ENCODE measurements around the gene WDR90.
A peak's percentile ranks its signal among the peaks of the same experiment; 100 is the strongest.
"Not testable (repeated sequence)": the region's sequence is repeated elsewhere in the genome, so short reads cannot be mapped to it uniquely, and the experiment has no call there.

The WDR90 gene

DNA sequence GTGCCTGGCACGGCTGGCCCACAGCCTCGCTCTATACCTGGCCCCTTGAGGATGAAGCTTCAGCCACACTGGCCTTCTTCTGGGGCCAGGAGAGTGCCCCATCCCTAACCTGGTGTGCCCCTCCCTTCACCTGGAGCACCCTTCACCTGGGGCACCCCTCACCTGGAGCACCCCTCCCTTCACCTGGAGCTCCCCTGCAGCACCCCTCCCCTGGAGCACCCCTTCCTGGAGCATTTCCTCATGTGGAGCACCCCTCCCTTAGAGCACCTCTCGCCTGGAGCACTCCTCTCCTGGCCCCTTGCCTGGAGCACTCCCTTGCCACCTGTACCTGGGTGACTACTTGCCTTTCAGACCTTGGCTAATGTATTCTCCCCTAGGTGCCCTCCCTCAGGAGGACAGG lies 58.9 kb downstream of the WDR90 start:
- H3K9ac ChIP-seq (ENCODE audit: low read length) = no peak overlapping the region
- H3K4me3 ChIP-seq (ENCODE audit: low read length) = no peak overlapping the region
- H3K36me3 ChIP-seq (ENCODE audit: control insufficient read depth, insufficient read depth, low read length) = no peaks in the 10 kb centered on the region
- peaks cover 4% of the 10 kb centered on the region for H3K4me1 ChIP-seq (ENCODE audit: control insufficient read depth, insufficient read depth, low read length)
- H3K27me3 ChIP-seq (ENCODE audit: control insufficient read depth, insufficient read depth, low read length) = peaks cover 75% of the 10 kb centered on the region
- H3K9me3 ChIP-seq (ENCODE audit: control insufficient read depth, low read length) = no peaks in the 10 kb centered on the region

- Histone ChIP-seq H3K9me3 (ENCODE audit: control insufficient read depth, low read length) (no peaks in the 10 kb centered on the region), H3K9ac (ENCODE audit: low read length) (no peak overlapping the region), H3K27me3 (ENCODE audit: control insufficient read depth, insufficient read depth, low read length) (peaks cover 70% of the 10 kb centered on the region), H3K4me3 (ENCODE audit: low read length) (no peak overlapping the region), H3K4me1 (ENCODE audit: control insufficient read depth, insufficient read depth, low read length) (peaks cover 4% of the 10 kb centered on the region), H3K36me3 (ENCODE audit: control insufficient read depth, insufficient read depth, low read length) (no peaks in the 10 kb centered on the region)
These were observed 59.8 kb downstream of the WDR90 start for GRCh38 chr16:708959-709358.

GRCh38 chr16:709566-710499 lies 60.7 kb downstream of the WDR90 start:
- Histone ChIP-seq H3K9me3 (ENCODE audit: control insufficient read depth, low read length) (no peaks in the 10 kb centered on the region), H3K36me3 (ENCODE audit: control insufficient read depth, insufficient read depth, low read length) (no peaks in the 10 kb centered on the region), H3K4me1 (ENCODE audit: control insufficient read depth, insufficient read depth, low read length) (peaks cover 8% of the 10 kb centered on the region), H3K27me3 (ENCODE audit: control insufficient read depth, insufficient read depth, low read length) (peaks cover 67% of the 10 kb centered on the region), H3K4me3 (ENCODE audit: low read length) (no peak overlapping the region), H3K9ac (ENCODE audit: low read length) (no peak overlapping the region)

- H3K27me3 ChIP-seq (ENCODE audit: control insufficient read depth, insufficient read depth, low read length) = peaks cover 65% of the 10 kb centered on the region
- H3K9ac ChIP-seq (ENCODE audit: low read length) = no peak overlapping the region
- H3K9me3 ChIP-seq (ENCODE audit: control insufficient read depth, low read length) = no peaks in the 10 kb centered on the region
- H3K4me1 ChIP-seq (ENCODE audit: control insufficient read depth, insufficient read depth, low read length) = peaks cover 8% of the 10 kb centered on the region
- H3K36me3 ChIP-seq (ENCODE audit: control insufficient read depth, insufficient read depth, low read length) = no peaks in the 10 kb centered on the region
- H3K4me3 ChIP-seq (ENCODE audit: low read length) = no peak overlapping the region
These were observed 61.4 kb downstream of the WDR90 start for GRCh38 chr16:710500-711075.

GRCh38 chr16:711084-711483 lies 61.9 kb downstream of the WDR90 start:
- H3K4me1 ChIP-seq (ENCODE audit: control insufficient read depth, insufficient read depth, low read length) = peaks cover 13% of the 10 kb centered on the region
- no peak overlapping the region for H3K4me3 ChIP-seq (ENCODE audit: low read length)
- no peak overlapping the region for H3K9ac ChIP-seq (ENCODE audit: low read length)

GRCh38 chr16:711548-712320 lies 62.6 kb downstream of the WDR90 start:
- Histone ChIP-seq H3K4me1 (ENCODE audit: control insufficient read depth, insufficient read depth, low read length) (peaks cover 19% of the 10 kb centered on the region), H3K27me3 (ENCODE audit: control insufficient read depth, insufficient read depth, low read length) (peaks cover 69% of the 10 kb centered on the region), H3K4me3 (ENCODE audit: low read length) (no peak overlapping the region), H3K9me3 (ENCODE audit: control insufficient read depth, low read length) (no peaks in the 10 kb centered on the region), H3K36me3 (ENCODE audit: control insufficient read depth, insufficient read depth, low read length) (no peaks in the 10 kb centered on the region), H3K9ac (ENCODE audit: low read length) (no peak overlapping the region)

More at GRCh38 chr16:711084-711483, 61.9 kb downstream of the WDR90 start:
- Histone ChIP-seq H3K9me3 (ENCODE audit: control insufficient read depth, low read length) (no peaks in the 10 kb centered on the region), H3K27me3 (ENCODE audit: control insufficient read depth, insufficient read depth, low read length) (peaks cover 69% of the 10 kb centered on the region), H3K36me3 (ENCODE audit: control insufficient read depth, insufficient read depth, low read length) (no peaks in the 10 kb centered on the region)

GRCh38 chr16:712740-713250 lies 63.6 kb downstream of the WDR90 start:
- Histone ChIP-seq H3K27me3 (ENCODE audit: control insufficient read depth, insufficient read depth, low read length) (peaks cover 63% of the 10 kb centered on the region), H3K4me1 (ENCODE audit: control insufficient read depth, insufficient read depth, low read length) (peaks cover 16% of the 10 kb centered on the region)
- not testable (repeated sequence) for H3K36me3 ChIP-seq (ENCODE audit: control insufficient read depth, insufficient read depth, low read length); H3K9ac ChIP-seq (ENCODE audit: low read length); H3K4me3 ChIP-seq (ENCODE audit: low read length); H3K9me3 ChIP-seq (ENCODE audit: control insufficient read depth, low read length)

GRCh38 chr16:714079-714478 lies 64.9 kb downstream of the WDR90 start:
- Histone ChIP-seq H3K27me3 (ENCODE audit: control insufficient read depth, insufficient read depth, low read length) (peaks cover 50% of the 10 kb centered on the region), H3K4me1 (ENCODE audit: control insufficient read depth, insufficient read depth, low read length) (peaks cover 24% of the 10 kb centered on the region), H3K9me3 (ENCODE audit: control insufficient read depth, low read length) (no peaks in the 10 kb centered on the region), H3K36me3 (ENCODE audit: control insufficient read depth, insufficient read depth, low read length) (no peaks in the 10 kb centered on the region), H3K4me3 (ENCODE audit: low read length) (no peak overlapping the region), H3K9ac (ENCODE audit: low read length) (no peak overlapping the region)

DNA sequence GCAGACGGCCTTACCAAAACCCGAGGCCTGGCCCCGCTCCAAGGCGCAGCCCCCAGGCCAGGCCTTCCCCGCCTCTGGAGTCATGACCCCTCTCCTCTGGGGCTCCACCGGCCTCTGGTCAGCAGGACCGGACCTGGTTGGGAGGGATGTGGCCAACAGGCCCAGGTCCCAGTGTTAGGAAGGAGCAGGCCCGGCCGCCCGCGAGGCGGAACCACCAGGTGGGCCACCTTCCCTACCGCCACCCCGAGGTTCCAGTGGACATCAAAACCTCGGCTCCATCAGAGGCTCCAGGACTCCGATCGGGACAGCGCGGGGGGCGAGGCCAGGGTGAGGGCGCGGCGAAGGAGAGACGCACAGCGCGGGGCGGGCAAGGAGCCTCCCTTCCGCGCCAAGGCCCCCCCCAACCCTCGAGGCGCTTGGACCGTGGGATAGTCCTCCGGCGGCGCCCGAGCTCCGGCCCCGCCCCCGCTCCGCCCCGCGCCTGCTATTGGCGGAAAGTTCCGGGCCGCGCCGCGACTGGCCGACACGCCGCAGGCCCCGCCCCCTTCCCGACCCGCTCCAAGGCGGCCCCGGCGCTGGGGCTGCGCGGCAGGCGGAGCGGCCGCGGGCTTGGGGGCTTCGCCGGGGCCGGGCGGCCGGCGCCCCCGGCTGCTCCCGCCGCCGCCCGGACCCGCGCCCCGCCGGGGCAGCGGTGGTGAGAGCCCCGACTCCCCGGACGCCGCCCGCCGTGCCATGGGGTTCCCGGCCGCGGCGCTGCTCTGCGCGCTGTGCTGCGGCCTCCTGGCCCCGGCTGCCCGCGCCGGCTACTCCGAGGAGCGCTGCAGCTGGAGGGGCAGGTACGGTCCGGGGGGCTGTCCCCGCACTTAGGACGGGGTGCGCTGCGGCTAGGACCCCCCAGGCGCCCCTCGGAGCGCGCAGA lies 65.7 kb downstream of the WDR90 start, which contains the start of gene METRN:
Gene METRN (plus strand): TSS at position 561 of the 919 bp plus-strand sequence. CDS start 172 bp downstream, at position 733.
- no peaks in the 10 kb centered on the region for H3K36me3 ChIP-seq (ENCODE audit: control insufficient read depth, insufficient read depth, low read length)
- no peaks in the 10 kb centered on the region for H3K9me3 ChIP-seq (ENCODE audit: control insufficient read depth, low read length)
- peak within 1 kb of the TSS; percentile 3 for H3K9ac ChIP-seq (ENCODE audit: low read length)
- no peak within 1 kb of the TSS for H3K4me3 ChIP-seq (ENCODE audit: low read length)
- H3K4me1 ChIP-seq (ENCODE audit: control insufficient read depth, insufficient read depth, low read length) = peaks cover 31% of the 10 kb centered on the region
- peaks cover 42% of the 10 kb centered on the region for H3K27me3 ChIP-seq (ENCODE audit: control insufficient read depth, insufficient read depth, low read length)

DNA sequence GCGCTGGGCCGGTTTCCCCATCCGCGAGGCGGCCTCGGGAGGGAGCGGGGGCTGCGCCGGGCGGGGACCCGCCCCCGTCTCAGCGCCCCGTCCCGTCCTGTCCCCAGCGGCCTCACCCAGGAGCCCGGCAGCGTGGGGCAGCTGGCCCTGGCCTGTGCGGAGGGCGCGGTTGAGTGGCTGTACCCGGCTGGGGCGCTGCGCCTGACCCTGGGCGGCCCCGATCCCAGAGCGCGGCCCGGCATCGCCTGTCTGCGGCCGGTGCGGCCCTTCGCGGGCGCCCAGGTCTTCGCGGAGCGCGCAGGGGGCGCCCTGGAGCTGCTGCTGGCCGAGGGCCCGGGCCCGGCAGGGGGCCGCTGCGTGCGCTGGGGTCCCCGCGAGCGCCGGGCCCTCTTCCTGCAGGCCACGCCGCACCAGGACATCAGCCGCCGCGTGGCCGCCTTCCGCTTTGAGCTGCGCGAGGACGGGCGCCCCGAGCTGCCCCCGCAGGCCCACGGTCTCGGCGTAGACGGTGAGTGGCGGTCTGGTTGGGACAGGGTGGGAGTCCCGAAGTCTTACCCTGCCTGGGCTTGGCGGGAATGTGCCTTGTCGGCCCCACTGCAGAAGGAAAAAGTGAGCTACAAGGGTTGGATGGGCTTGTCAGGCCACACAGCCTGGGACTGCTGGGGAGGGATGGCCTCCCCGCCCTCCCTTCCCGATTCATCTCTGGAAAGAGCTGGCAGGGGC lies 66.5 kb downstream of the WDR90 start:
- Histone ChIP-seq H3K4me3 (ENCODE audit: low read length) (no peak overlapping the region), H3K4me1 (ENCODE audit: control insufficient read depth, insufficient read depth, low read length) (peaks cover 37% of the 10 kb centered on the region), H3K27me3 (ENCODE audit: control insufficient read depth, insufficient read depth, low read length) (peaks cover 34% of the 10 kb centered on the region), H3K9ac (ENCODE audit: low read length) (peak overlapping the region; percentile 3), H3K9me3 (ENCODE audit: control insufficient read depth, low read length) (no peaks in the 10 kb centered on the region), H3K36me3 (ENCODE audit: control insufficient read depth, insufficient read depth, low read length) (no peaks in the 10 kb centered on the region)

Measured in mucosa of stomach (tissue), 1 donor.